GM18517 (cell line): ENCODE measurements around the gene RCL1.
"Not testable (repeated sequence)": the region's sequence is repeated elsewhere in the genome, so short reads cannot be mapped to it uniquely, and the experiment has no call there.

Source experiments
- ATAC-seq: cut with Tn5 transposase; IDR thresholded peaks from one replicate; pipeline ENCODE4 v1.9.1; 2021; ENCODE audit warnings: mild to moderate bottlenecking, moderate library complexity; ENCODE audit not compliant: unreplicated experiment

Gene RCL1, protein sequence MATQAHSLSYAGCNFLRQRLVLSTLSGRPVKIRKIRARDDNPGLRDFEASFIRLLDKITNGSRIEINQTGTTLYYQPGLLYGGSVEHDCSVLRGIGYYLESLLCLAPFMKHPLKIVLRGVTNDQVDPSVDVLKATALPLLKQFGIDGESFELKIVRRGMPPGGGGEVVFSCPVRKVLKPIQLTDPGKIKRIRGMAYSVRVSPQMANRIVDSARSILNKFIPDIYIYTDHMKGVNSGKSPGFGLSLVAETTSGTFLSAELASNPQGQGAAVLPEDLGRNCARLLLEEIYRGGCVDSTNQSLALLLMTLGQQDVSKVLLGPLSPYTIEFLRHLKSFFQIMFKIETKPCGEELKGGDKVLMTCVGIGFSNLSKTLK

DNA sequence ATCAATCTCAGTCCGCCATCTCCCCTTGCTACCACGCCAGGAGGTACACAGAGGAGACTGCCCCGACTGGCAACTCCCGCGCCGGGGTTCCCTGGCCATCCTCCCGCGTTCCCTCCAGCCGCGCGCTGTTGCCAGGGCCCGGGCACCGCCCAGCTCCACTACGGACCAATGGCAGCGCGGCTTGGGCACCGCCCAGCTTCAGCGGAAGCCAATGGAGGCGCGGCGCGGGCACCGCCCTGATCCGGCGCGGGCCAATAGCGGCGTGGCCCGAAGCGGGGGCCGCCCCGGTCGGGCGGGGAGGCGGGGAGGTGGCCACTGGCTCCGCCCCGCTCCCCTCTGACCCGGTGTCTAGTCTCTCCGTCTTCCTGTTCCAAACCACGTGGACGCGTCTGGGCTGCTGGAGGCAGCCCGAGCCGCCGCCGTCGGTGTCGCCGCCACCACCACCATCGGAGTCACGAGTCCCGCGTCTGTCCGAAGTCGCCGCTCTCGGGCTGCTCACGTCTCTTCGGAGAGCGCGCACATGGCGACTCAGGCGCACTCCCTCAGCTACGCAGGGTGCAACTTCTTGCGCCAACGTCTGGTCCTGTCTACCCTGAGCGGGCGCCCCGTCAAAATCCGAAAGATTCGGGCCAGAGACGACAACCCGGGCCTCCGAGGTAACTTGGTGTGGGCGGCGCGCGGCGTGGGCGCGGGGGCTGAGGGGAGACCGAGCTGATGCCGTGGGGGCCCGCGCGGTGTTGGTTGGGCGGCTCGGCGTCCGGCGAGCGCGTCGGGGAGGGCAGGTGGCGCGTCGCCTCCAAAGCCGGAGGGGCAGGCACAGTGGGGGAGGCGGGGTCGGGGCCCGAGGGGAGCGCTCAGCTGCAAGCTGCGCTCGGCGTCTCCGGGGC is at the start of gene RCL1:
Gene RCL1, plus strand, starts transcription at position 373 of the 887 bp plus-strand sequence. Its CDS starts 148 bp downstream, at position 521.
- ATAC-seq: peak; percentile 94

DNA sequence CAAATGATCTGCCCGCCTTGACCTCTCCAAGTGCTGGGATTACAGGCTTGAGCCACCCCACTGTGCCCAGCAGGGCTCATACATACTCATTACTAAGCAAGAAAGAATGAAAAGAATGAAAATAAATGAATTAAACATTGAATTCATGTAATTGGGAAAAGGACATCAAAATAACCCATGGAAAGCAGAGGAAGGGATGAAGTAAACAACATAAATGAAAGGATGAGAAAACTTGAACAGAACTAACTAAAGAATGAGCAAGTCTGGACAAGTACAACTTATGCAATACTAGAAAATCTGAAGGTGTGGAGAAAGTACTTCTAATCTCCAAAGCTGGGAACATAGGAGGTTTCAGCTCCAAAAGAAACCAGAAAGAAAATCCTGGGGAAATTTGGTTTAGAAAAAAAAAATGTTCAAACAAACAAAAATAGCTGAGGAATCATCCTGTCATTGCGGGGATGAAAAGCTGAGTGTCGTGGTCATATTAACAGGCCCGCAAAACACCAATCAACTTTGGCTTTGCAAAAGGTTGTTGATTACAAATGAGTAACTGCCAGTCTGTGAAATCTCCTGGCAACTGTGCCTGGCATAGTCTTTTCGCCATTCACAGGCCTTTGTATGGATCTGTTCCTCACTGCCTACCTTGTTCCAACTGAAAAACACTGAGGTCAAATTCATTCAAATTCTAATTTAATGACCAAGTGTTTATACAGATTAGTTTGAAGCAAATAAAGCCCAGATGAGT is 49.4 kb upstream of the RCL1 start:
- no peak for ATAC-seq

DNA sequence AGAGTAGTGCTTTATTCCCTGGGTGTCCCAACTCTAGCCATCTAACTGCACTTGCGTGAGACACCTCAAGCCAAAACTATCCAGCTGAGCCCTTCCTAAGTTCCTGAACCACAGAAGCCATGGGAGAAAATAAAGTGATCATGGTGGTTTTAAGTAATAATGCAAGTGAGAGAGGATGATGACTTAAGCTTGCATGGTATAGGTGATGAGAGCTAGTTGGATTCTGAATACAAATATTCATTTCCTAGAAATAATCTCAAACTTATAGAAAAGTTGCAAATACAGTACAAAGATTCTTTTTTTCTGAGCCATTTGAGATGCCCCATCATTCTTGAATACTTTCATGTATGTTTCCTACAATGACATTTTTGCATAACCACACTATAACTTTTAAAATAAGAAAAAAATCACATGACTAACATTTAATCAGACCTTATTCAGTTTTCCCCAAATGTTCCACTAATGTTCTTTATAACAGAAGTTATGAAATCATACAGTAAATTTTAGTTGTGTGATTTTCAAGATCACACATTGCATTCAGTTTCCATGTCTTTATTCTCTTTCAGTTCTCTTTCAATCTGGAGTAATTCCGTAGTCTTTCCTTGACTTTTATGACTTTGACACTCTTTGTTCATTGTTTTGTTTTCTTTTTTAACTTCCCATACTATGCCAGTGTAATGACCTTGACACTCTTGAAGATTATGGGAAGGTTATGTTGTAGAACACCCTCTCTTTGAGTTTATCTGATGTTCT is 46.3 kb upstream of the RCL1 start:
- no peak for ATAC-seq

DNA sequence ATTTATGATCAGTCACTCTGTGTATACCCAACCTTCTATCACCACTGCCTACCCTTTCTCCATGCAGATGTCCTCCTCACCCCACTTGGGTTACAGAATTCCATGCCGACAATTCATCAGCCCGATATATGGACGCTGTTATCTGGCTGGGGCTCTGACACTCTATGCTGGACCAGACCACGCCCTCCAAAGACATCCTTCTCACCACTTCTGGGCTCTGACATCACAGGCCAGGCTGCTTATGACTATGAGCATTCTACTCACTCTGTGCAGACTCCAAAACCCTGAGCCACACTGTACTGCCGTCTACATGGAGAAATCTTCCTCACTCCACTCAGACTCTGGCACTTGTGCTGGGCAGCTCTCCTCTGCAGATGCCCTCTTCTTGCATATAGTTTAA is 44.1 kb upstream of the RCL1 start:
- ATAC-seq: no peak

DNA sequence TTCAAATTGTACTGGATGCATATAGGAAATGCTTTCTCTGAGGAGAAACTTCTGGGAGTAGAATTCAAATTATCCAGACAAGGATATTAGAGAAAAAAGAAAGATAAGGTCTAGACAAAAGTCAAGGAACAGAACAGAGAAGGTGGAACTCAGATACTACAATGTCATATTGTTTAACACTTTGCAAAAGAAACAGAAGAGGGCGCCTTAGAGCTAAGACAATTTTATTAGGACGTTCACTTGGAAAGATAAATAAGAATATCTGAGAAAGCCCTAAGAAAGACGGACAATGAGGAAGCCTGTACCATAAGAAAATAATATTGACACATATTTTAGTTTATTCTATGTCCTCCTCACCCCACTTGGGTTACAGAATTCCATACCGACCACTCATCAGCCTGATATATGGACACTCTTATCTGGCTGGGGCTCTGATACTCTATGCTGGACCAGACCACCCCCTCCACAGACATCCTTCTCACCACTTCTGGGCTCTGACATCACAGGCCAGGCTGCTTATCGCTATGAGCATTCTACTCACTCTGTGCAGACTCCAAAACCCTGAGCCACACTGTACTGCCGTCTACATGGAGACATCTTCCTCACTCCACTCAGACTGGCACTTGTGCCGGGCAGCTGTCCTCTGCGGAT is 42.6 kb upstream of the RCL1 start:
- no peak for ATAC-seq

DNA sequence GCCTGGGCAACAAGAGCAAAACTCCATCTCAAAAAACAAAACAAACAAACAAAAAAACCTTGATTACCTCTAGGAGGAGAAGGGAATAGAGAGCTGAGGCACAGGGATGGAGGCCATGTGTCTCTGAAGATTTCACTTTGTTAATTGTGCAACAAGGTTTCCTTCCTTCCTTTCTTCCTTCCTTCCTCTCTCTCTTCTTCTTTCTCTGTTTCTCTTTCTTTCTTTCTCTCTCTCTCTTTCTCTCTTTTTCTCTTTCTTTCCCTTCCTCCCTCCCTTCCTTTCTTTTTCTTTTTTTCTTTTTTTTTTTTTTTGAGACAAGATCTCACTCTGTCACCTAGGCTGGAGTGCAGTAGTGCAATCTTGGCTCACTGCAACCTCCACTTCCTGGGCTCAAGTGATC is 38.2 kb upstream of the RCL1 start:
- not testable (repeated sequence) for ATAC-seq

DNA sequence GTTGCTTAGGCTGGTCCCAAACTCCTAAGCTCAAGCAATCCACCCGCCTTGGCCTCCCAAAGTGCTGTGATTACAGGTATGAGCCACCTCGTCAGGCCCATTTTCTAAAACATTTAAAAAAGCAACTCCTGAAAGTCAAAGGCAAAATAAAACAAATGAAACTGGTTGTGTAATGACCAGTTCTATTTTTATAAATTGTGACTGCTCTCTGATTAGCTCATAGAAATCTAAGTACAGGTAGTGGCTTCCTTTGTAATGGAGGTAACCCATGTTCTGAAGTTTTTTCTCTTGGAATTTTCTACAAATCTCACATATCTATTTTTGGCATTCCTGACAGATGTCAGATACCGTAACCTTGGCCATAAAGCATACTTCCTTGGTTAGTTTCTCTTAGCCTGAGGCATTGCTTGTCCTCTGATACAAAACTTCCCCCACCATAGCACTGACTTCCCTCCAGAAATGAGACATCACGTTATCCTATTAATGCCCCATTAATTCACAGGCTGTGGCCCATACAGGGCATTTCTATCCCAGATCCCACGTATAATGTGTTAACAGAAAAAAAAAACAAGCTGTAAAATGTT is 37.6 kb upstream of the RCL1 start:
- ATAC-seq: peak; percentile 41

DNA sequence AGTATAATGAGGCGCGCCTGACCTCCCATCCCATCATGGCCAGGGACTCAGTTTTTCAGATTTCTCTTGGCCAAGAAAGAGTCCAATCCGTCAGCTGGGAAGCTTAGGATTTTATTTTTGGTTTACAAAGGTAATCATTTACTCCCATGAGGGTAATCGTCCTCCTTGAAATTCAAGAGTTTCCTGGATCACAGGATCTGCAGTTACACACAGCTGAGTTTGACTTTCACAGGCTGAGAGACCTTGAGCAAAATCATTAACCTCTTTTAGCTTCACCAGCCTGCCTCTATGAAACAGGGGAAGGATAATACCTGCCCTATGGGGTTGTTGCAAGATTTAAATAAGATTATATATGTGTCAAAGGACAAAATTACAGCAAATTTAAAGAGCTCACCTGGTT is 36.3 kb upstream of the RCL1 start:
- ATAC-seq: no peak

DNA sequence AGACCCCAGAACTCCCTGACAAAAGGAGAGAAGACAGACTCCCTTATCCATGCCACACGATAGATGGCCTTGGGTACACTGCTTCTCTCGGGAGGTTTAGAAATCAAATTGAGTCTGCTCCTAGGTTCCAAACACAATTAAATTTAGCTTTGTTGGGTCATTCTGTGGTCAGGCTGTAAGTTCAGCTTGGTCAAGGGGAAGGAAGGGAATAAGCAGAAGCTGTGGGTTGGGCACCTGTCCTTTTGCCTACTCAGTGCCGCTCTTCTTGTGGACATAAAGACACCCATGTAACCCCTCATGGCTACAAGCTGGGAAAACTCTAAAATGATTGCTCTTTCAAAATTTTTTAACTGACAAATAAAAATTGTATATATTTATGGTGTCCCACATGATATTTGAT is 32.6 kb upstream of the RCL1 start:
- no peak for ATAC-seq

DNA sequence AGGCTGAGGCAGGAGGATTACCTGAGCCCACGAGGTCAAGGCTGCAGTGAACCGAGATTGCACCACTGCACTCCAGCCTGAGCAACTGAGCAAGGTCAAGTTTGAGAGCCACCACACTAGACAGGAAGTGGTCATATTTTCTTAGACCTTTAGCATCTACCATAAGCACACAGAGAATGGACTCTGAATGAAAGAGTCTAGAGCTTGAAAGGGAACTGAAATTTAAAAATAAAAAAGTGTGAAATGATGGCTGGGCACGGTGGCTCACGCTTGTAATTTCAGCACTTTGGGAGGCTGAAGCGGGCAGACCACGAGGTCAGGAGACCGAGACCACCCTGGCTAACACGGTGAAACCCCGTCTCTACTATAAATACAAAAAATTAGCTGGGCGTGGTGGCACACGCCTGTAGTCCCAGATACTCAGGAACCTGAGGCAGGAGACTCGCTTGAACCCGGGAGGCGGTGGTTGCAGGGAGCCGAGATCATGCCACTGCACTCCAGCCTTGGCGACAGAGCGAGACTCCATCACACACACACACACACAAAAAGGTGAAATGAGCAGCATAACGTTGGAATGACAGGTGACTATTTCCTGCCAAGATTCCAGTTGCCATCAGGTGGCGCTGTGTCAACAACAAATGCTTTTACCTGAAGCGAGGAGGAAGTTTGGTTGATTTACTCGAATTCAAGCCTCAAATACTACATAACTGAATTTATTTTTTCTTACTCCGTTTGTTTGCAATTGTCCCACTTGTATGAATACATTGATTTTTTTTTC is 30.4 kb upstream of the RCL1 start:
- ATAC-seq: peak; percentile 89

DNA sequence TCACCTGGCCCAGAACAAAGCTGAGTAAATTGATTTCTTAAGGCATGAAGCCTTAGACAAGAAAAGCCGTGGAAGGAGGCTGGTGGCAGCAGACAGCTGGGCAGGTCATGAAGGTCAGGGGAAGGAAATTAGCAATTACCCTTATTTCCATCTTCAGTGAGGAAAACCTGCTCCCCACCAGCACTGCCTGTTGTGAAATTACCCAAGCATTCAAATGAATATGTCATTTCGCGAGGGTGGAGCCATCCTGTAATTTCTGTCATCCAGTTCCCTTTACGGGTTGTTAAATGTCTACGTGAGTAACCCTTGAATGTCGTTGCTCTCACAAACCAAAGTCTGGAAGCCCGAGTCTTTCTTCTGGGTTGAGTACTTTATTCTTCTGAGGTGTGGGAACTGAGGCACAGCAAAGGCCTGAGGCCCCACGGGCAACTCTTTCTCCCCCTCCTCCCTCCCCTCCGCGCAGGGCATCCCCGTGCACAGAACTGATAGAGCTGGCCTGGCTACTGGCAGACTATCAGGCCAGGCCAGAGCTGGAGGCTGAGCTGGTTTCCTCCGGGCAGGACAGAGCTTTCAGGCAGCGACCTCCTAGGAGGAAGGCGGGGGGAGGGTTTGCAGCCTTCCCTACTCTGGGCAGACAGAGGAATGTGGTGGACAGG is 29.7 kb upstream of the RCL1 start:
- ATAC-seq: peak; percentile 16

DNA sequence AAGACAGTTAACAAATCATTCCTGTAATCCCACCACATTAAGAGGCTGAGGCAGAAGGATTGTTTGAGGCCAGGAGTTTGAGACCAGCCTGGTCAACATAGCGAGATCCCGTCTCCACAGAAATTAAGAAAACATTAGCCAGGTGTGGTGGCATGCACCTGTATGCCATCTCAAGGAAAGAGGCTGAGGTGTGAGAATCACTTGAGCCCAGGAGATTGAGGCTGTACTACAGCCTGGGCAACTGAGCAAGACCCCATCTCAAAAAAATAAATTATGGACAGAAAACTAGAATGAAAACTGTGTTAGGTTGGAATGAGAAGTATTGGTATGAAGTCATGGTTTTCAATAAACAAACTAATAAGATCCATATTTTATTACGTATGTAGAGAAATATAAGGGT is 28.7 kb upstream of the RCL1 start:
- ATAC-seq: no peak

DNA sequence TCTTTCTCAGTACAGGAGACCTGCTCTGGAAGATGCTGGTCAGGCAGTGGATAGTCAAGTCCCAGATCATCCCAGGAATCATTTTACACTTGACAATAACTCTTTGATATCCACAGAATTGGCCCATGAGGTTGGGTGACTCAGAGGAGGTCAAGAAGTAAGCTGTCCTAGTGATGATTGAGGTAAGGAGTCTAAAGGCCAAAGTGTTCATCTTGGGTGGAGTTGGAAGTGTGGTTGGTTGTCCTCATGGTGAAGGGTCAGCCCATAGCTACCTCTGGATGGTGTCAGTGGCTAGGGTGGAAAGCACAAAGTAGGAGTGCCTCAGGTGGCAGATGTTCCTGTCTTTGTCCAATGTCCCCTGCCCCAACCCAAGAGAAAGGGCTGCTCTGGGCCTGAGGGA is 24.1 kb upstream of the RCL1 start:
- no peak for ATAC-seq

DNA sequence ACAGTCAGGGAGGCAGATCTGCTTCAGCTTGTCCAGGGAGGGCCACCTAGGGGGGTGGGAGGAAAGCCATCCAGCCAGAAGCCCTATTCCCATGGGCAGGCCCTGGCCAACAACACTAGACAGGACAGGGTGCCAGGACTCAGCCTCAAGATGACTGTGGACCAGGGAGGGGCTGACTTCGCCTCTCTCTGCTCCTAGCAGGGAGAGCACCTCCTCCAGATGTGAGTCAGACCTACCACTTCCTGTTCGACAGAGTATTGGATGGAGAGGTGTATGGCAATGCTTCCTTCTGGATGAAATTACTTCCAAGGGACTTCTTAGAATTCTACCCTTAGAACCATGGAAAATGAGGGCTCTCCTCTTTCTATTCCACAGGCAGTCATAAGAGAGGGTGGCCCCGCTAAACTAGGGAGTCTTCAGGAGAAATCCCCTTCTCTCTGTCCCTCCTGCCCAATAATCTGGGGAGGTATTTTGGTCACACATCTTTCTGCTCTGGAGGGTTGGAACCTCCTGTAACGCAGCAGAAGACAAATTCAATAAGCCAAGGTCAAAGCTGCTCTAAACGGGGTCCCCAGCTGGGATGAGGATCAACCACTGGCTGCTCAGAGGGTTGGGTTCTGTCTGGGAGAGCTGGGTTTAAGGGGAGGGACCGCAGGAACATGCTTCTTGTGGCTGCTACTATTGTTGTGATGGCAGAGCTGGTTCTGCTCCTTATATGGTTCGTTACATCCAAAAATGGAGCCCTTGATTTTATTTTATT is 23.2 kb upstream of the RCL1 start:
- no peak for ATAC-seq

DNA sequence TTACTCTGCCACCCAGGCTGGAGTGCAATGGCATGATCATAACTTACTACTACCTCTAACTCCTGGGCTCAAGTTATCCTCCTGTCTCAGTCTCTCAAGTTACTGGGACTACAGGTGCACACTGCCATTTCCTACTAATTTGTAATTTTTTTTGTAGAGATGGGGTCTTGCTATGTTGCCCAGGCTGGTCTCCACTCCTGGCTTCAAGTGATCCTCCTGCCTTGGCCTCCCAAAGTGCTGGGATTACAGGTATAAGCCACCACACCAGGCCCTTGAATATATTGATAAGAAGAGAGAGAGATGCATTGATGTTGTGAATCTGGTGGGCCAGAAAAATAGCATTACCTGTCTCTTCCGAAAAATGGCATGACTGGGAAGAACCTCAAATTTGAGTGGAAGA is 21.0 kb upstream of the RCL1 start:
- no peak for ATAC-seq

DNA sequence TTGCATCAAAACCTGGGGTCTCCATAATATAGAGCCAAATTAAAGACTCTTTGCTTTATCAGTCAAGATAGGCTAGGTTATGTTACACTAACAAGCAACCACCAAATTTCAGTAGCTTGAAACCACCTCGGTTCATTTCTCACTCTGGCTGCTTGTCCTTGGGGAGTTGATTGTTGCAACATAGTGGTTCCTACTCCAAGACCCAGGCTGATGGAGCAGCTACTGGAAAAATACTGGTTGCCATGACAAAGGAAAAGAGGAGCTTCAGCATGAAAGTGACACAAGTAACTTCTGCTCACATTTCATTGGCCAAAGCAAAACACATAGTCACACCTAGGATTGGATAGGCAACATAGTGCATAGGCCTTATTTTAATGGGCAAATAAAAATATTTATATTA is 18.5 kb upstream of the RCL1 start:
- ATAC-seq: no peak

DNA sequence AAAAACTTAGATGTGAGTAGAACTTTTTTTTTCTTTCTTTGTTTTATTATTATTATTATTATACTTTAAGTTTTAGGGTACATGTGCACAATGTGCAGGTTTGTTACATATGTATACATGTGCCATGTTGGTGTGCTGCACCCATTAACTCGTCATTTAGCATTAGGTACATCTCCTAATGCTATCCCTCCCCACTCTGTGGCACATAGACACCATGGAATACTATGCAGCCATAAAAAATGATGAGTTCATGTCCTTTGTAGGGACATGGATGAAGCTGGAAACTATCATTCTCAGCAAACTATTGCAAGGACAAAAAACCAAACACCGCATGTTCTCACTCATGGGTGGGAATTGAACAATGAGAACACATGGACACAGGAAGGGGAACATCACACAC is 17.8 kb upstream of the RCL1 start:
- ATAC-seq: not testable (repeated sequence)

DNA sequence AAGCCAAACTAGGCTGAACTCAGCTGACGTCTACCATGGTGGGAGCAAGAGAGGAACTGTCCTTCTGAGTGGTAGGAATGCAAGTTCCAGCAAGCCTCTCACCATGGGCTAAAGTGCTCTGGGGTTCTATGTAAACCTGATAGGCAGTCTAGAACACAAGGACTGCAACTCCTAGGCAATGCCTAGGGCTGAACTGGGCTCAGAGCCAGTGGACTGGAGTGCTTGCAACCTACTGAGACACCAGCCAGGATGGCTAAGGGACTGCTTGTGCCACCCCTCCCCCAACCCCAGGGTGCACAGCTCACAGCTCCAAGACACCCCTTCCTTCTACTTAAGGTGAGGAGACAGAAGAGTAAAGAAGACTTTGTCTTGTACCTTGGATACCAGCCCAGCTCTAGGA is 12.1 kb upstream of the RCL1 start:
- no peak for ATAC-seq
